Subcutaneous adipose tissue (tissue), 4 donors: ENCODE data around the gene ANKRD35. TPM values are rescaled to one million over a fixed set of nuclear protein-coding genes. Genes with fewer than 3 reads are reported as not detected.

Experiments used
- small RNA-seq: library from RNA; depleted of rRNA; stranded (forward); fragments of <200 nt; gene quantifications from one replicate; pipeline ENCODE3, GENCODE V24; 2016
- total RNA-seq, 4 donors: library from RNA; depleted of rRNA; stranded (reverse); fragments of >200 nt; gene quantifications; one replicate each; pipeline ENCODE4 v1.1.0, GENCODE V29; 2016
- TF ChIP-seq, protein P1 (sequence below): fragments of 450-650 bp; IDR thresholded peaks from one replicate; pipeline ENCODE4 v1.5.1; 2016; ENCODE audit warnings: low read depth, mild to moderate bottlenecking, control low read depth, antibody characterized with exemption, moderate library complexity

Gene ANKRD35
- total RNA-seq, 4 donors from 2014 or later = 1.6 to 7.0 (median 4.5) TPM

DNA sequence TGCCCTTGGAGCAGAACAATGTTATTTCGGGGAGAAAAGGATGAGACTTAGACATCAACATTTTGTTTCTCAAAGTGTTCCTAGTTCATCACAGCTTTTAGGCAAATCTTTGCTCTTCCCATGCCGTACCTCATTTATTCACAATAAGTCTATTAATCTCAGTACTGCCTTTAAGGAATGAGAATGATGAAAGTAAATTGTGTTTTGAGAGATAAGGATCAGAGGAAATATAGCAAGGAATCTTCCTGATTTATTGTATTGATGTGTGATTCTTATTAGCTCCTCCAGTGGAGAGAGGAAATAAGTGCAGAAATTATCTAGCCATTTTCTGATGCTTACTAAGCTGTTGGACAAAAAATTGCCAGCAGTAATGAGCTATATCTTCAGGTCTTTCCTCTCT, 59.6 kb downstream of the ANKRD35 start:
- TF ChIP-seq, protein P1, sequence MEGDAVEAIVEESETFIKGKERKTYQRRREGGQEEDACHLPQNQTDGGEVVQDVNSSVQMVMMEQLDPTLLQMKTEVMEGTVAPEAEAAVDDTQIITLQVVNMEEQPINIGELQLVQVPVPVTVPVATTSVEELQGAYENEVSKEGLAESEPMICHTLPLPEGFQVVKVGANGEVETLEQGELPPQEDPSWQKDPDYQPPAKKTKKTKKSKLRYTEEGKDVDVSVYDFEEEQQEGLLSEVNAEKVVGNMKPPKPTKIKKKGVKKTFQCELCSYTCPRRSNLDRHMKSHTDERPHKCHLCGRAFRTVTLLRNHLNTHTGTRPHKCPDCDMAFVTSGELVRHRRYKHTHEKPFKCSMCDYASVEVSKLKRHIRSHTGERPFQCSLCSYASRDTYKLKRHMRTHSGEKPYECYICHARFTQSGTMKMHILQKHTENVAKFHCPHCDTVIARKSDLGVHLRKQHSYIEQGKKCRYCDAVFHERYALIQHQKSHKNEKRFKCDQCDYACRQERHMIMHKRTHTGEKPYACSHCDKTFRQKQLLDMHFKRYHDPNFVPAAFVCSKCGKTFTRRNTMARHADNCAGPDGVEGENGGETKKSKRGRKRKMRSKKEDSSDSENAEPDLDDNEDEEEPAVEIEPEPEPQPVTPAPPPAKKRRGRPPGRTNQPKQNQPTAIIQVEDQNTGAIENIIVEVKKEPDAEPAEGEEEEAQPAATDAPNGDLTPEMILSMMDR = no peak

DNA sequence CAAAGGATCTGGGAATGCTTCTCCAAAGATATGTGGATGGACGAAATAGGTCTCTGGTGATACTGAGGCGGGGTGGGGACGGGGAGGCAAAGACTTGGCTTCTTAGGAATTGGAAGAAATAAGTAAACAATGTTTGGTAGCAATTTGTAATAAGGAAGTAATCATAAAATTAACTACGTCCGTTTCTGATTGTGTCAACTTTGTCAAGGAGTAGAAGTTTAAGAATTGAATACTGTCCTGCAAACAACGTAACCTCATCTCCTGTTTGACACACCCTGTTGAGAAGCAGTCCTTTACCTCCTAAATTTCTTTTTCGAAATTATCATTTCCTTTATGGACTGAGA, 61.2 kb downstream of the ANKRD35 start:
- TF ChIP-seq, protein P1 = no peak

DNA sequence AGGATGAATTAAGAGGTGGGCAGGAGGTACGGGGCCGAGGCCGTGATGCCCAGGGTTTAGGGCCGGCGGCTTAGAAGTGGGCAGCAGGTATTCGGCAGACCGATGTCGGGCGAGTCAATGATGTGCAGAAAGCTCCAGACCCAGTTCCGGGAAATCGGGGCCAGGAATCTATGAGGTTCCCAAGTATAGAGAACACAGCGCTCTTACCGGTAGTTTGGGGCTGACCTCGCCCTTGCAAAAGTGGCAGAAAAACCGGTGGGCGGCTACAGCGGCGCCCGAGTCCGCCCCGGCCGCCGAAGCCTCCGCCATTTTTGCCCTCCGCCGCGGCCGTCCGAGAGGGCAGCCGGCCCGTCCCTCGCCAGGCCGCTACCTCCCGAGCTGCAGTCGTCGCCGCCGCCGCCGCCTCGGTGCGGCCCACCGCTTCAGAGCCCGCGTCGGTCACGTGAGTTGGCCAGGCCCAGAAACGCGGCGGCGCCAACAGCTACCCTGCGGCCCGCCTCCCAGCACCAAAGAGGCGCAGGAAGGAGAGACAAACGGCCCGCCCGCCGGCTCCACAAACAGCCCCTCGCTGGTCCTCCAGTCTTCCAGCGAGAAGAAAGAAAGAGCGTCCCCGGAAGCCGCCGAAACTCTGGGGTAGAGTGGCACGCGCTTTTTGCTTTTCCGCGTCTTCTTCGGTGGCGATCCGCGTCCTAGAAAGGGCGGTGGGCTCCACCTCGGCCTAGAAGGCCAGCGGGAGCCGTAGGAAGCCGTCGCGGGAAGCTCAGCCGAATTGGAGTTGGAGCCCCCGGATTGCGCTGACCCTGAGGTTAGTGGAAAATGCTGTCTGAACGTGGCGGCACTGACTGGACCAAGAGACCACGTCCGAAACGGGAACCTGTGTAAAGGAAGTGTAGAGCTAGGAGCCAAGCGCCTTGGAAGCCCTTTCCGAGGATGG, 61.8 kb downstream of the ANKRD35 start, which contains the start of the genes POLR3C and RNF115:
POLR3C (plus strand) TSS at position 636 of the 934 bp plus-strand sequence. CDS start 1,577 bp downstream, outside the sequence.
RNF115 (minus strand) TSS at position 531 of the 934 bp plus-strand sequence; CDS start at position 309, 222 bp downstream.
- TF ChIP-seq, protein P1 = no peak

Small RNA genes lying within 50 kb of the gene (small RNA-seq; reads per million reads assigned to genes)
- not detected for gene MIR6736

Other genes with a start within 250 kb of the ANKRD35 start
- gene PDZK1, start 178.5 kb downstream of the ANKRD35 start, total RNA-seq = not detected
- not detected for gene CD160, start 166.4 kb downstream of the ANKRD35 start, total RNA-seq
- 10 to 100 TPM; 17.0 to 33.7 (median 25.6) TPM for gene RNF115, start 61.8 kb downstream of the ANKRD35 start, total RNA-seq
- gene POLR3C, start 61.7 kb downstream of the ANKRD35 start, total RNA-seq = 10 to 100 TPM; 30.5 to 39.0 (median 37.1) TPM
- gene NUDT17, start 40.2 kb downstream of the ANKRD35 start, total RNA-seq = 1 to 10 TPM in 3 of 4 donors, under 1 TPM in 1; 0.75 to 4.6 (median 2.4) TPM
- gene PIAS3, start 26.8 kb downstream of the ANKRD35 start, total RNA-seq = 10 to 100 TPM in 3 of 4 donors, 1 to 10 TPM in 1; 7.7 to 16.4 (median 13.4) TPM
- 1 to 10 TPM in 3 of 4 donors, under 1 TPM in 1; 0.75 to 2.6 (median 1.6) TPM for gene ITGA10, start 24.2 kb upstream of the ANKRD35 start, total RNA-seq
- gene PEX11B, start 32.9 kb upstream of the ANKRD35 start, total RNA-seq = 10 to 100 TPM; 17.0 to 21.1 (median 20.3) TPM
- gene RBM8A, start 41.6 kb upstream of the ANKRD35 start, total RNA-seq = 100 to 1,000 TPM; 104 to 115 (median 107) TPM
- 10 to 100 TPM; 21.4 to 26.4 (median 22.5) TPM for gene LIX1L, start 72.2 kb upstream of the ANKRD35 start, total RNA-seq
- 1 to 10 TPM in 1 of 4 donors, under 1 TPM in 2, not detected in 1; 0.22 to 1.9 (median 0.34) TPM for gene ANKRD34A, start 78.7 kb upstream of the ANKRD35 start, total RNA-seq
- 10 to 100 TPM; 19.6 to 39.9 (median 32.8) TPM for gene POLR3GL, start 78.8 kb upstream of the ANKRD35 start, total RNA-seq
- 1,000 to 10,000 TPM; 3,407 to 4,253 (median 3,725) TPM for gene TXNIP, start 110.7 kb upstream of the ANKRD35 start, total RNA-seq
- gene HJV, start 135.9 kb upstream of the ANKRD35 start, total RNA-seq = not detected